Heart left ventricle (tissue), 13 donors: ENCODE results near the gene MAP2K5.

ENCODE experiments used
- CTCF ChIP-seq, 12 donors: fragments of 200-600 bp; sonication (generic) in 4 of 12; IDR thresholded peaks; one replicate each; pipeline versions ENCODE4 v1.5.0 to v1.8.0; 2018 to 2022; ENCODE audit warnings: antibody characterized with exemption in 12 of 12, mild to moderate bottlenecking in 5 of 12
- POLR2A ChIP-seq, 2 donors: fragments of 450-650 bp; IDR thresholded peaks; one replicate each; pipeline ENCODE4 v1.6.1; 2017; ENCODE audit warnings: antibody characterized with exemption in 2 of 2, mild to moderate bottlenecking in 2 of 2, moderate library complexity in 2 of 2
- donor health status: ischemic (EF 13 %, LVEDD 7.1; RV severe dilation, severe dysfunction).
- donor health status: DM: no; HTN: yes; CAD: no.
- donor health status: DM: no; HTN: no; CAD: no.
- donor health status: ischemic (EF 25% LVEDD 6.9; RV normal size, moderate dysfunction).
- donor health status: ischemic (EF 25% LVEDD 5.7; RV mildly dilated, moderate dysfunction).
- donor health status: ischemic (EF 35%, LVEDD 5.7; RV mildly dilated, moderate dysfunction).
- donor health status: nonischemic (EF 11% LVEDD 7.7; RV severe dilation, severe dysfunction).
- donor health status: DM: yes; HTN: yes; CAD: no.
- donor health status: PGD.
- donor health status: ischemic (EF 29% LVEDD 5.4; RV normal size, mild dysfunction).
- donor health status: nonischemic (EF 23%, LVEDD 6.1; RV moderate dilation, normal function).

- TF ChIP-seq CTCF (IDR thresholded peaks at IDR 0.05) (no peak), POLR2A (IDR thresholded peaks at IDR 0.05) (no peak)
These were observed 20.6 kb downstream of the MAP2K5 start for GRCh38 chr15:67563092-67563491.
